Hematopoietic multipotent progenitor cell treated with erythropoietin and hydrocortisone succinate and interleukin-3 and kit ligand, for 17 days (in vitro differentiated cells): Measurements from ENCODE around the gene UBE2F.
"Not testable (repeated sequence)": the region's sequence is repeated elsewhere in the genome, so short reads cannot be mapped to it uniquely, and the experiment has no call there.

ENCODE experiments used
- DNase-seq: peaks from one replicate; pipeline ENCODE4 v3.0.0-alpha.2; 2015; ENCODE audit warnings: low spot score

Gene UBE2F

DNA sequence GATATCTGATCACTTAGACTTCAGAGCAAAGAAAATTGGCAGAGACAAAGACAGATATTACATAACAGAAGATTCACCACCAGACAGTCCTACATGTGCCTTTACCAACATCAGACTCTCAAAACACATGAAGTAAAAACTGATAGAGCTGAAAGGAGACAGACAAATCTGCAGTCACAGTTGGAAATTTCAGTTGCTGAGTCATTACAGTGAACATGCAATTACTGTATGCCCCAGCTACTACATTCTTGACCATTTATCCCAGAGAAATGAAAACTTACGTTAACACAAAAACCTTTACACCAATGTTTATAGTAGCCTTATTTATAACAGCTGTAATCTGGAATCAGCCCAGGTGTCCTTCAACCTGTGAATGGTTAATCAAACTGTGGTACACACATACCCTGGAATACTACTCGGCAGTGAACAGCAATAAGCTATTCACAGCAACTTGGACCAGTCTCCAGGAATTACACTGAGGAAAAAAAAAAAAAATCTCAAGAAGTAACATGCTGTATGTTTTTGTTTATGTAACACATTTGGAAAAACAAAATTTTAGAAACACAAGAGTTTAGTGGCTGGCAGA lies 86.5 kb downstream of the UBE2F start:
- peak; percentile 36 for DNase-seq

DNA sequence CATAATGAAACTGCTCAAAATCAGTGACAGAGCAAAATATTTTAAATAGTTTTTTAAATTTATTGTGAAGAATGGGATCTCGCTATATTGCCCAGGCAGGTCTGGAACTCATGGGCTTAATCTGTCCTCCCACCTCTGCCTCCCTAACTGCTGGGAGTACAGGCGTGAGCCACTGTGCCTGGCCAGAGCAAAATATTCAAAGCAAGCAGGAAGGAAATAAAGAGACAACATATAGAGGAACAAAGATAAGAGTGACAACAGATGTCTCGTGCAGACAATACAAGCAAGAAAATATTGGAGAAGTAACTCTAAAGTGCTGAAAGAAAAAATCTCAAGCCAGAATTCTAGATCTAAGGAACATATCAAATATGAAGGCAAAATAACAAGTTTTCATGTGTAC lies 89.0 kb downstream of the UBE2F start:
- DNase-seq = no peak

DNA sequence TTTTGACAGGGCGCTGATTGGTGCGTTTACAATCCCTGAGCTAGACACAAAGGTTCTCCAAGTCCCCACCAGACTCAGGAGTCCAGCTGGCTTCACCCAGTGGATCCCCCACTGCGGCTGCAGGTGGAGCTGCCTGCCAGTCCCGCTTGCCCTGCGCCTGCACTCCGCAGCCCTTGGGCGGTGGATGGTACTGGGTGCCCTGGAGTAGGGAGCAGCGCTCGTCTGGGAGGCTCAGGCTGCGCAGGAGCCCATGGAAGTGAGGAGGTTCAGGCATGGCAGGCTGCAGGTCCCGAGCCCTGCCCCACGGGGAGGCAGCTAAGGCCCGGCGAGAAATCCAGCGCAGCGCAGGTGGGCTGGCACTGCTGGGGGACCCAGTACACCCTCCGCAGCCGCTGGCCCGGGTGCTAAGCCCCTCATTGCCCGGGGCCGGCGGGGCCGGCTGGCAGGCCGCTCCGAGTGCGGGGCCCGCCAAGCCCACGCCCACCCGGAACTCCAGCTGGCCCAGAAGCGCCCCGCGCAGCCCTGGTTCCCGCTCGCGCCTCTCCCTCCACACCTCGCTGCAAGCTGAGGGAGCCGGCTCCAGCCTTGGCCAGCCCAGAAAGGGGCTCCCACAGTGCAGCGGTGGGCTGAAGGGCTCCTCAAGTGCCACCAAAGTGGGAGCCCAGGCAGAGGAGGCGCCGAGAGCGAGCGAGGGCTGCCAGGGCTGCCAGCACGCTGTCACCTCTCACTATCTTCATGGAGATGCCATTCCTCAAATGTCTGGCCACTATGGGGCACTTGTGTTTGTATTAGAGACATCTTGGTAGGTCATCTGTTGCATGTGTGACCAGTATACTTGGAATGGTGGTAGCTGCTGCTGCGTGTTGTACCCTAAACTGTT lies 91.1 kb downstream of the UBE2F start:
- not testable (repeated sequence) for DNase-seq

DNA sequence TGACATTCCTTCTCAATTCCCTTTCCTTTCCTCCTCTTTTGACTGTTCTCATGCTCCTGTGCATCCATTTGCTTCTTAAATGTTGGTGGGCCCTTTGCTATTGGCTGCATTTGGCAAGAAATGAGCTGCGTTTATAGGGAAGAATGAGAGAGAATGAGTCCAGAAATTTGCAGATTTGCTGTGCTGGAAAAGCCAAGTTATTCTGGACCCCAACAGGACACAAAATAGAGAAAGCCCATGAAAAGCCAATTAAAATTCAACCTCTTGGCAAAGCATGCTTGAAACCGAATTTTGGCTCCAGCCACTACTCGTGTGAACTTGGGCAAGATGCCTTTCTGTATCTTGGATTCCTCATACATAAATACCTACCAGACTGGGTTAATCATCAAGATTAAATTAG lies 92.7 kb downstream of the UBE2F start:
- DNase-seq = no peak

DNA sequence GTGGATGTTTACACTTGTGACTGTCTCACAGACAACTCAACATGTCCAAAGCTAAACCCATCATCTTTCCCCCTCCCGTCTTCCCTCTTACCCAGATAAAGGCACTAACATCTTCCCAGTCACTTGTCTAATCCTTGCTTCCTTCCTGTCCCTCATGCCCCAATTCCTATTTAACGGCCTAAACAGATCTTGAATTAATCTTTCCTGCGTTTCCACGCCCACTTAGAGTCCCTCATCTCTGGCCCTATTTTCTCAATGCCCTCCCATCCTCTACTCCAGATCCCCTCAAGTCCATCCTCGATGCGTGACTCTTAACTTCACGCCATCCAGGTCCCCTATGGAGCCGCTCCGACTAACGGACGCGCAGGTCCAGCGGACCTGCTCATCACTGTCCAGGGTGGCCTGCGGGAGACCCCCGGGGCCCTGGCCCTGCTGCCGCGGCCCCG lies 93.3 kb downstream of the UBE2F start:
- no peak for DNase-seq

DNA sequence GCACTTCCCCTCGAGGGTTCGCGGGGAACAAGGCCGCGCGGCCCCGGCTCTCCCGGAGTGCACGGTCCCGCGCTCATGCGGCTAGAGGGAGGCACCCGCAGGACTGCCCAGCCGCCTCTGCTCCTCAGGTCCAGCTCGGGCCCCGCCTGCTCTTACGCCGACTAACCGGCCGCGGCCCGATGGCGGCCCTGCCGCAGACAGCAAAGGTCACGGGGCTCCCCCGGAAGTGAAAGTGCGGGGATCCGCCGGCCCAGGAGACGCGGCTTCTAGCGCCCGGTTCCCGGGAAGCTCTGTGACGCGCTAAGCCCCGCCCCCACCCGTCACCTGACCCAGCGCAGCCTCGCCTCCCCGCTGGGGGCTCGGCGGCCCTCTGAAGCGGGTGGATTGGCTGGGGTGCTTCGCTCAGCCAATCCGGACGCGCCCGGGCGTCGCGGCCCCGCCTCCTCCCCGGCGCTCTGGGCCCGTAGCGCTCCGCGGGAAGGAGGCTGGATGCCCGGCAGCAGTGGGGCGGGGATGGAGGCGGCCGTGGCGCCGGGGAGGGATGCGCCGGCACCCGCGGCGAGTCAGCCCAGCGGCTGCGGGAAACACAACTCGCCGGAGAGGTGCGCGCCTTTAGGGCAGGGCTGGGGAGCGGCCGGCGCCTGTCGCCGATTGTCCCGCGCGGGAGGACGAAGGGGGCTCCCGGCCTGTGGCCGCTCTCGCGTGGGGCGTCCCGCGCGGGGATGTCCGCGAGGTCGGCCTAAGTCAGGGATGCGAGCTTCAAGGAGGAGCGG lies 93.9 kb downstream of the UBE2F start, which contains the start of gene SCLY:
SCLY (plus strand) TSS at position 460 of the 773 bp plus-strand sequence; CDS start at position 514, 54 bp downstream.
- peak; percentile 96 for DNase-seq

DNA sequence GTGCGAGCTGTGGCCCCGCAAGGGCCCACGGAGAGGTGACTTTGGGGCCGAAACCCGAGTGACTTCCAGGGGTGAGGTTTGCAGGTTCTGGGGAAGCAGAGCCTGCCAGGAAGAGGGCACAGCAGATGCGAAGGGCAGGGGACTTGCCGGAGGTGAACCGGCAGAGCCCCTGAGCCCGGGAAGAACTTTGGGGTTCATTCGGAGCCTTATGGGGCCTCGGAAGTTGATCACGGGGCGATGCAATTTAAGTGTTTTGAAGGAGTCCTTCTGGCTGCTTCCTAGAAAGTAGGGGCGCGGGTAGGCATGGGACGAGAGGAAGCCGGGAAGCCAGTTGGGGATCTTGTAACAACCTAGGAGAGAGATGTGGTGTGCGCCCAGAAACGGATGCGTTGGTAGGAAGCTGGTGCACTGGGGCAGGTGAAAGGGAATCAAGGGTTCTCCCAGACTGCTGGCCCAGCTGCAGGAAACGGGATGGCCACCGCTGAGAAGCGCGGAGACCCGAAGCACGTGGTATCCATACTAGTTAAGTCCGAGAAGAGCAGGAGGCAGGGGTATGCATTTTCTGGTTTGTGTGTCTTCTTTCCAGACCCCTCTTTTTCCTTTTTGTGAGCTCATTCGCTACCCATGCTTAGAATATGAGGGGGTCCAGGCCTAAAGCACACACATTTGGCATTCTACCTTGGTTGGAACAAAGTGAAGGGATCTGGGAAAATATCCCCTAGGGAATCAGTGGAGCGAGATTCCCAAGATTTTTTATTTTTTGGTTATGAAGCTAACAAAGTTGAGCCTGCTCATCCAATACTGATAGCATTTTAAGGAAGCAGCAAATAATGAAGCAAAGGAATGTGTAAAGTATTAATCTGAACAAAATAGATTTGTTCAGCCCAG lies 94.7 kb downstream of the UBE2F start:
- DNase-seq = no peak

DNA sequence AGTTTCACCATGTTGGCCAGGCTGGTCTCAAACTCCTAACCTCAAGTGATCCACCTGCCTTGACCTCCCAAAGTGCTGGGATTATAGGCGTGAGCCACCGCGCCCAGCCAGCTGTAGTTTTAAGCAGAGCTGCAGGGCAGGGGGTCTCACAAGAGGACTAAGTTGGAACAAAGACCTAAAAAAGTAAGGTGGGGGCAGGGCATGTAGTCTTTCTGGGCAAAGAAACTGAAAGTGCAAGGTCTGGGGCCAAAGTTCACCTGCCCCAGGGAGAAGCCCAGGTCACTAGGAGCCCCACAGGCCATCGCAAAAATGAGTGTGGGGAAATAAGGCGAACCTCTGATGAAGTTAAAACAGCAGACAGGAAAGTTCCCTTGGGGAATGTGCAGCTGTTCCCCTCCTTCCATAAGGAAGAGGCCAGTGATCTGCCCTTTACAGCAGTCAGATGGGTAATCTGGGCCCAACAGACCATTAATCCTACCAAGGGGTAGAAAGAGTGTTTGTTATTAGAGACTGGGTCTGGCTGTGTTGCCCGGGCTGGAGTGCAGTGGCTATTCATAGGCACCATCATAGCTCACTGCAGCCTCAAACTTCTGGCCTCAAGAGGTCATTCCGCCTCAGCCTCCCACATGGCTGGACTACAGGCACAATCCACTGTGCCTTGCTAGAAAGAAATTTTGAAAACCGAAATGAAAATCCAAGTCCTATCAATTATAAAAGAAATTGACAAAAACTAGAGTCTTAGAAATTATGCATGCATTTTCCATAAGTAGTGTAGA lies 96.8 kb downstream of the UBE2F start:
- DNase-seq = no peak

DNA sequence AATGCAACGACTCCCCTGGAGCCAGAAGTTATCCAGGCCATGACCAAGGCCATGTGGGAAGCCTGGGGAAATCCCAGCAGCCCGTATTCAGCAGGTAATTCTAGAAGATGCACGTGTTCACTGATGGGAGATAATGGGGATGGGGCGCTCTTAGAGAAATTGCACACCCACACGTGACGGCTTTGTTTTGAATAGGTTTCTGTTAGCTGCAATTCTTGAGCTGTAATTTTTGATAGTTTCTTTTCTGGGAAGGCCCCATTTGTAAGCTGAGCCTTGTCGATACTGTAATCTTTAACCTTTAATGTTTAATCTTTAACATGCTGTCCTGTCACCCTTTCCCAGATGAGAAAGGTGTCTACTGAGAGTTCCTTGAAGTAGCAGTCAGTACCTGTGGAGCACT lies 97.6 kb downstream of the UBE2F start:
- DNase-seq = no peak

DNA sequence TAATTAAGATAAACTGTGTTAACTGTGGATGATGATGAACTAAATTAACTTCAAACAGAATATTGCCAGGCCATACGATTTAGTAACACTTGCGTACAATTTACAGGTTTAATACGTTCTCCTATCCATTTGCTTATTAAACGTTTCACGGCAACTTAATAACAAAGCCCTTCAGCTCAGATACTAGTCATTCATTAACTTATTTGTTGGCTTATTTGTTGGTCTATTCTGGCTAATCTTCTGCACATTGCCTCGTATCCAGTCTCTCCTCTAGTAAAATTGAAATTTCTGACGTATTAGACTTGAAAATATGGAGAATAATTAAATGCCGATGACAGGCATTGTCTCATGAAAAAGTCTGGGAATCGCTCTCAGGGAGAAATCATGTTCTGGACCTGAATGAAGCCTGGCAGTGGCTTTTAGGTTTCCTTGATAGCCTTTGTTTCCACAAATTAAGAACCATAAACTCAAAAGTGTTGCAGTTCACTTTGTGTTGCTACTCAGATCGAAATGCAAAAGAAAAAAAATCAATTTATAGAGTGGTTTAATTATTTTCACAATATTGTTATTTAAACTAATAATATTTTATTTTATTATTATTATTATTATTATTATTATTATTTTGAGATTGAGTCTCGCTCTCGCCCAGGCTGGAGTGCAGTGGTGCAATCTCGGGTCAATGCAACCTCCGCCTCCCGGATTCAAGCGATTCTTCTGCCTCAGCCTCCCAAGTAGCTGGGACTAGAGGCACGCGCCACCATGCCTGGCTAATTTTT lies 98.4 kb downstream of the UBE2F start:
- DNase-seq = no peak

DNA sequence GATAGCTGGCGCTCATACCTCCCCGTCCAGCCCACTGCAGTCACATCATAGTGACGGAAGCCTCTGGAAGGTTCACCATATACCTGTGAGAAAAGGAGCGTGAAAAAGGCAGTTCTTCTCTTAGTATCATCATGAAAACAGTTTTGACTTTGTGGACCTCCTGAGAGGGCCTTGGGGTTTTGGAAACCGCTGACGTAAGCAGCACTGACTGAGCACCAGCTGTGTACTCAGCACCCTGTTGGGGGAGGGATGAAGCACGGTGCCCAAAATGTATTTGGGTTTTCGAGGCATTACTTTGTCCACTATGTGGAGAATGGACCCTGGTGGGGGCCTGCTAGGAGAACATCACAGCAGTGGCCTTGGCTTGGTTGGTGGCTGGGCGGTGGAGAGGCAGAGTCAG lies 99.4 kb downstream of the UBE2F start:
- no peak for DNase-seq

DNA sequence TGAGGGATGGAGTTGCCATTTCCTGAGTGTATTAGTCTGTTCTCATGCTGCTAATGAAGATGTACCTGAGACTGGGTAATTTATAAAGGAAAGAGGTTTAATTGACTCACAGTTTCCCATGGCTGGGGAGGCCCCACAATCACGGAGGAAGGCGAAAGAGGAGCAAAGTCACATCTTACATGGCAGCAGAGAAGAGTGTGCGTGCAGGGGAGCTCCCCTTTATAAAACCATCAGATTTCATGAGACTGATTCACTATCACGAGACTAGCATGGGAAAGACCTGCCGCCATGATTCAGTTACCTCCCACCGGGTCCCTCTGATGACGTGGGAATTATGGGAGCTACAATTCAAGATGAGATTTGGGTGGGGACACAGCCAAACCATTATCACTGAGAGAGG lies 99.9 kb downstream of the UBE2F start:
- not testable (repeated sequence) for DNase-seq

DNA sequence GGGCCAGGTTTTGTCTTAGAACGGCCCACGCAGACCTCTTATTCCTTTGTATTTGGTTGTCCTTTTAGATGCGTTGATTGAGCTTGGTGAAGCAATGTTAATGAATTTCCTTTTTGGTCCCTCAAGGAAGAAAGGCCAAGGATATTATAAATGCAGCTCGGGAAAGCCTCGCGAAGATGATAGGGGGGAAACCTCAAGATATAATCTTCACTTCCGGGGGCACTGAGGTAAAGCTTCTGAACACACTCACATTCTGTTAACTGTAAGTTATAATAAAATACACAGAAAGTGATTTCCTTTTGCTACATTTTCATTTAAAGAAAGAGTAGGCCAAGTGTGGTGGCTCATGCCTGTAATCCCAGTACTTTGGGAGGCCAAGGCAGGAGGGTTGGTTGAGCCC lies 101.1 kb downstream of the UBE2F start:
- no peak for DNase-seq

DNA sequence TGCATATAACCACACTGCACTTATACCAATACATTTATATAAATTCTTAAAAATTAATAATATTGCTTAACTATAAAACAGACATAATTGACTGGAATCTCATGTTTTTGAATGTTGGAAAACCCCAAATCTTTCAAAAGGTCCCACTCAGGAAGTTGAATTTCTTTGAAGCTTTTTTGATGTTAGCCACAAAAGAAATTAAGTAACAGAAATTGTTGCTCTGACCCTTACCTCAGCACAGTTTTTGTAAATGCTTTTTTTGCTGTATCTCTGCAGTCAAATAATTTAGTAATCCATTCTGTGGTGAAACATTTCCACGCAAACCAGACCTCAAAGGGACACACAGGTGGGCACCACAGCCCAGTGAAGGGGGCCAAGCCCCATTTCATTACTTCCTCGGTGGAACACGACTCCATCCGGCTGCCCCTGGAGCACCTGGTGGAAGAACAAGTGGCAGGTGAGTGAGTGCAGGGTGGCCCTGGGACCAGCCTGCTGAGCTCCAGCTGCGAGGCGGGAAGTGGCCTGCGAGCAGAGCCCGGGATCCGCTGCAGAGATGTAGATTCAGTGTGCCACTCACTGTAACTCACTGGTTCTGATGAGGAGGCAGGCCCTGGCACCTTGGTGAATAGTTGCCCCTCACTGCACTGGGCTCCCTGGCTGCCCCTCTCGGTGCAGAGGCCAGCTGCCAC lies 102.4 kb downstream of the UBE2F start:
- DNase-seq = no peak

DNA sequence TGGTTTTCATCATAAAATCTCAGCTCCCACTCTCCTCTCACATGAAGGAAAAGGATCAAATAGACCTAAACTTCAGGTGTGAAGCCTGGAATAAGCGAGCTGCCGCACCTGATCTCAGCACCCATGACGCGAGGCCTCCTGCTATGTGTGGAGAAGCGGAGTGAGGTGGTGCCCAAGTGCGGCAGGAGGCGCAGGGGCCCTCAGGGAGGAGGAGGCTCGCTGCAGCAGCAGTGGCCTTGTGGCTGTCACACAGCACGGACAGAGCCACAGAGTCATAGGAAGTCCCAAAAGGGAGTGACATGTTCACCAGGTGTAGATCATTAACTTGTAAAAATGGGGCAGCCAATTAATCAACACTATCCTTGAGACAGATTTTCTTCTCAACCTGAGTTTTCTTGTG lies 103.1 kb downstream of the UBE2F start:
- DNase-seq = no peak

DNA sequence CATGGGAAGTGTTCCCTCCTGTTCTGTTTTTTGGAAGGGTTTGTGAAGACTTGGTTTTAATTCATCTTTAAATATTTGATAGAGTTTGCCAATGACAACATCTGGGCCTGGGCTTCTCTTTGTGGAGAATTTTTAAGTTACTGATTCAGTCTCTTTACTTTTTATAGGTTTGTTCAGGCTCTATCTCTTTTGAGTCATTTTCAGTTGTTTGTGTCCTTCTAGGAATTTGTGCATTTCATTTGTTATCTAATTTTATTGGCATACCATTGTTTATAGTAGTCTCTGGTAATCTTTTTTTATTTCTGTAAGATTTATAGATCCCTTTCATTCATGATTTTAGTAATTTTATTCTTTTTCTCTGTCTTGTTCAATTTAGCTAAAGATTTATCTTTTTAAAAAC lies 108.6 kb downstream of the UBE2F start:
- no peak for DNase-seq

DNA sequence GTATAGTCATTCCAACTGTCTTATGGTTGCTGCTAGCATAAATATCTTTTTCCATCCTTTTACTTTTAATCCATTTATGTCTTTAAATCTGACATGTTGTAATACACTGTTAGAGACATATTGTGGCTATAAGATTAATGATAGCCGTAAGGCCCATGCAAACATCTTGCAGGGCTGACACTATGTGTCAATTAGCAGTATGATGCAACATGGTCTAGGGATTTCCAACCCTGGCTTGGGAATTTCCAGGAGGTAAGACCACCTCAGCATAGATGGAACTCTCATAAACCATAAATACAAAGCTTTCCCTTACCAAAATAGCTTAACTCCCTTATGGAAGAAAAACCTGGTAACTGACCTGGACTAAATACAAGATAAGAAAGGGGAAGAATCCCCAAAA lies 110.5 kb downstream of the UBE2F start:
- no peak for DNase-seq

DNA sequence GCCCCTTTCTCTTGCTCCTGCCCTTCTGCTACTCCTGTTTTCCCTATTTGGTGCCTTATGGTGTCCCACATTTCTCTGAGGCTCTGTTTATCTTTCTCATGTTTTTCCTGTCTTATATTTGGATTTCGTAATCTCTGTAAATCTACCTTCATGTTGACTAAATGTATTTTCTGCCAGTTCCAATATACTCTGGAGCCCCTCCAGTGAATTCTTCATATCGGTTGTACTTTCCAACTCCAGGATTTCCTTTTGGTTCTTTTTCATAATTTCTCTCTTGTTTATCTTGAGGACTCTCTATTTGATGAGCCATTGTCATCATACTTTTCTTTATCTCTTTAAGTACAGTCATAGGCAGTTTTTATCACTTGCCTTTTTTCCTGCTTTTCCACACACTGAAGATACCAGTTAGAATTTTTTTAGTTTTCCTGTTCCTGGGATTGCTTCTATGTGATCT lies 113.1 kb downstream of the UBE2F start:
- DNase-seq = no peak

DNA sequence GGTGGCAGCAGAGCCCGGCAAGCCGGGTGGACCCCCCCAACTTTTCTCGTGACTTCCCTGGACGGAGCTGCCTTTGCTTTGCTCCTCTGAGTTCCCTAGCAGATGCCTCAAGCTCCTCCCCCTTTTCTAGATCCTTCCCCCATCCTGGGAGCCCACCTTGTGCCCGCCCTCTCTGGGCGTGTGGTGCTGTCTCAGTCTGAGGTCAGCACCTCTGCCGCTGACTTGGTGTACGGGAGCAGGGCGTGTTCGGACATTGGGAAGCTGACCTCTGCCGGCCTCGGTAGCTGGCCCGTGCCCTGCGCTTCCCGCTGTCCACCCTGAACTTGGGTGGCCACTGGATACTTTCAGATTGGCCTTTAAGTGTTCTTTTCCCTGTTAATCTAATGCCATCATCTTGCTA lies 113.7 kb downstream of the UBE2F start:
- DNase-seq = no peak
